Measurements from ENCODE around the gene AGTPBP1.
"Not testable (repeated sequence)": the region's sequence is repeated elsewhere in the genome, so short reads cannot be mapped to it uniquely, and the experiment has no call there.

DNA sequence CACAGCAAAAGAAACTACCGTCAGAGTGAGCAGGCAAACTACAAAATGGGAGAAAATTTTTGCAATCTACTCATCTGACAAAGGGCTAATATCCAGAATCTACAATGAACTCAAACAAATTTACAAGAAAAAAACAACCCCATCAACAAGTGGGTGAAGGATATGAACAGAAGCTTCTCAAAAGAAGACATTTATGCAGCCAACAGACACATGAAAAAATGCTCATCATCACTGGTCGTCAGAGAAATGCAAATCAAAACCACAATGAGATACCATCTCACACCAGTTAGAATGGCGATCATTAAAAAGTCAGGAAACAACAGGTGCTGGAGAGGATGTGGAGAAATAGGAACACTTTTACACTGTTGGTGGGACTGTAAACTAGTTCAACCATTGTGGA is 20.0 kb upstream of the AGTPBP1 start:
- TF ChIP-seq, protein P1, sequence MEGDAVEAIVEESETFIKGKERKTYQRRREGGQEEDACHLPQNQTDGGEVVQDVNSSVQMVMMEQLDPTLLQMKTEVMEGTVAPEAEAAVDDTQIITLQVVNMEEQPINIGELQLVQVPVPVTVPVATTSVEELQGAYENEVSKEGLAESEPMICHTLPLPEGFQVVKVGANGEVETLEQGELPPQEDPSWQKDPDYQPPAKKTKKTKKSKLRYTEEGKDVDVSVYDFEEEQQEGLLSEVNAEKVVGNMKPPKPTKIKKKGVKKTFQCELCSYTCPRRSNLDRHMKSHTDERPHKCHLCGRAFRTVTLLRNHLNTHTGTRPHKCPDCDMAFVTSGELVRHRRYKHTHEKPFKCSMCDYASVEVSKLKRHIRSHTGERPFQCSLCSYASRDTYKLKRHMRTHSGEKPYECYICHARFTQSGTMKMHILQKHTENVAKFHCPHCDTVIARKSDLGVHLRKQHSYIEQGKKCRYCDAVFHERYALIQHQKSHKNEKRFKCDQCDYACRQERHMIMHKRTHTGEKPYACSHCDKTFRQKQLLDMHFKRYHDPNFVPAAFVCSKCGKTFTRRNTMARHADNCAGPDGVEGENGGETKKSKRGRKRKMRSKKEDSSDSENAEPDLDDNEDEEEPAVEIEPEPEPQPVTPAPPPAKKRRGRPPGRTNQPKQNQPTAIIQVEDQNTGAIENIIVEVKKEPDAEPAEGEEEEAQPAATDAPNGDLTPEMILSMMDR (IDR thresholded peaks at IDR 0.05) = not testable (repeated sequence)
- TF ChIP-seq POLR2A, POLR2AphosphoS5, EP300 (IDR thresholded peaks at IDR 0.05): not testable (repeated sequence)
